NCI-H446 (cell line): ENCODE data around the gene WNT10A.
"Not testable (repeated sequence)": the region's sequence is repeated elsewhere in the genome, so short reads cannot be mapped to it uniquely, and the experiment has no call there.

Experiments
- DNase-seq, 2 experiments: peaks; one replicate each; lab custom pipeline; 2025; lab: John Stamatoyannopoulos, UW

The WNT10A gene

DNA sequence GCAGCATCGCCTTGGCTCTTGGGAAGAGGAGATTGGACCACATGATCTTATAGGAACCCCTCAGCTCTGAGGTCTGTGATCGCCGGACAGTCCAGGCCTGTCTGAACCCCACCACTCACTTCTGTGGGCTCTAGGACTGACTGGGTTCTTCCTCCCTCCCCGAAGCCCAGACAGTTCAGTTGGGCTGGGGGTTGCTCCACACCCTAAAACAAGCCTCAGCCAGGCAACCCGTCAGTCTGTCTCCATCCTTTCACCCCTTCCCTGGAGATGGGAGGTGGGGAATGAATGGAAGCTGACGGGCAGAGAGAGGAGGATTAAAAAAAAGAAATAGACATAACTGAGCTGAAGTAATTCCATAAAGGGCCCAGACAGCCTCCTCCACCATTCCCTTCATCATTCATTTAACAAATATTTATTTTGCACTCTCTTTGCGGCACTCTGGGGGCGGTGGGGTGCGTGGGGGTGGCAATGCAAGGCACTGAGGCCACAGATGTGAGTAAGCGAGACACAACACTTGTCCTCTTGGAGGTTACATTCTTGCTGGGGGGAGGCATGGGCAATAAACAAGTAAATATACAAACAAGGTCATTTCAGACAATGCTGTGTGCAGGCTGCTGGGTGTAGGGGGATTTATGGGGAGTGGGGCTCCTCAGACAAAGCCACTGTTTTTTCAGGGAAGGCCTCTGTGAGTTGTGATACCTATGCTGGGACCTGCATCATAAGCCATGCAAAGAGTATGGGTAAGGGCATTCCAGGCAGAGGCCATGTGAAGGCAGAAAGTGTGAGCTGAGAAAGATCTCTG, 12.9 kb downstream of the WNT10A start:
- no peak for DNase-seq

DNA sequence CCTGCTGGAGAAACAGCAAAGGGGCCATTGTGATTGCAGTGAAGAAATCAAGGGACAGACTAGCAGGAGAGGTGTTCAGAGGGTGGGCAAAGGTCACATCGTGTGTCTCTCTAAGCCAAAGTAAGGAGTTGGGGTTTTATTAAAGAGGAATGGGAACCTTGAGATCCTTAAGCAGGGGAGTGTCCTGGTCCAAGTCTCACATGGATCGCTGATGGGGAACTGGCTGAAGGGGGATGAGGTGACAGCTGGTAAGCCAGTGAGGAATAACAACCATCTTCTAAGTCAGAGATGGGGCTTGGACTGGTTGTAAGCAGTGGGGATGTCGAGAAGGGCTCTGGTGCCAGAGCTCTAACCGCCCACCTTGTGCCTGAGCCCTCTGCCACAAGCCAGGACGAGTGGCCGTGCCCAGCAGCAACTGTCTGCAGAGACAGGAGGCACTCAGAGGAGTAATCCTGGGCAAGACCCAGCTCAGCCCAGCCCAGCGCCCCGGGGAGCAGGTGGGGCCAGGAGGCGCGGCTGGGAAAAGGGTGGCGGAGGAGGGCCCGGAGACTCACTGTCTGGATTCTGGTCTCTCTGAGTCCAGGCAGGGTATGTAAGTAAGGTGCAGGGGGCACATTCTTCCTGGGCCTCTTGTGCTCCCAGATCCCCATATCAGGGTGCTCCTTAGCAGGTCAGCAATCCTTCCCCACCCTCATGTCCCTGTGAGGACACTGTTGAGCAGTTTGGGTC, 13.7 kb downstream of the WNT10A start:
- no peak for DNase-seq

DNA sequence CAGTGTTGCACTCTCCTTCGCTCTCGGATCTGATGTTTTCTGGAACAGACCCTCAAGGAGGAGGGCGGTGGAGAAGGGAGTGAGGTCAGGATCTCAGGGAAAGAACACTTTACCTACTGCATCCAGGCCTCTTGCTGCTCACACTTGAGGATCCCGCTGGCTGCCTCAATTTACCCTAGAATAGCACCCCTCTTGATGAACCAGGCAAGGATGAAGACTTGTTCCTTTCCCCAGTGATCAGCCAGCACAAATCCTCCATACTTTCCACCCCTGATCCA, 14.2 kb downstream of the WNT10A start:
- DNase-seq = no peak

DNA sequence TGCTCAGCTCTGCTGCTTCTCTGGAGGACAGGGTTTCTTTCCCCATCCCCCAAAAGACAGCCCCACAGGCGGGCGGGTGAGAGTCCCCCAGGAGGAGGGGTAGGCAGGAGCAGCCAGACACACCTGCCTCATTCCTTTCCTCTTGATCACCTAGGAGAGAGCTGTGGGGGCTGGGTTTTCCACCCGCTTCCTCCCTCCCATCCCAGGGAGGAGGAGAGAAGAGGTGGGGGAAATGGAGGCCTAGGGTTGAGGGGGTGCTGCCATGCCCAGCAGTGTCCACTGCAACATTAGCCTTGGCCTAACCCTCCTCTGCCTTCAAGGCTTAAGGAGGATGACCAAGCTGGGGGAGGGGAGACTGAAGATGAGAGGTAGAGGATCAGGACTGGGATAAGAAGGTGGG, 14.7 kb downstream of the WNT10A start:
- DNase-seq = no peak

DNA sequence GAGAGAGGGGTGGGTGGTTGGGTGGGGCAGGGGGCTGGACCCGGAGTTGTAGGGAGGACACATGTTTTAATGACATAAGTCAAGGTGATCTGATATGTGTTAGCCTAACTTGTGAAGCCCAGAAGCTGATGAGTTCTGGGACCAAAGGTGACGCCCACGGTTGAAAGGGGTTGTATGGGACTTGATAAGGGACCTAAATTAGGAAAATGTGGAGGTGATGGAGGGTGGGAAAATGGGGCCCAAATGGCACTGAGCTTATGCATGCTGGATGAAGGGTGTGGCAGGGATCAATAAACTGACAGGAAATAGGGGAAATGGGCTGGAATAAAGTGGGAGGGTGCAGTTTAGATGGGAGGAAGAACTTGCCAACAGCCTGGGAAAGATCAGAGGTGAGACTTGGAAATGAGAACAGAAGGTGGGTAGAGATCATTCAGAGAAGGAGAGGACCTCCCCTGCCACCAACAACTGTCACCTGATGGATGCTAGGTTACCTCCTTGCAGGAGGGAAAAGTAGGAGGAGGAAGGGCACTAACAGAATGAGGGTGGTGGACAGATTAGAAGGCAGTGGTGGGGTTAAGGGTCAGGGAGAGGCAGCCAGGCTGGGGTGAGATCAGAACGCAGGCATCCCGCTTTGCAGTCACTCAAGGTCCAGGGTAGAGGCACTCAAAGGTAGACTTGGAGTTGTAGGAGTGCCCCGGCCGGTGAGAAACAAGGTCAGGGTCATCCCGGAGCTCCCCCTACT, 15.3 kb downstream of the WNT10A start:
- no peak for DNase-seq

DNA sequence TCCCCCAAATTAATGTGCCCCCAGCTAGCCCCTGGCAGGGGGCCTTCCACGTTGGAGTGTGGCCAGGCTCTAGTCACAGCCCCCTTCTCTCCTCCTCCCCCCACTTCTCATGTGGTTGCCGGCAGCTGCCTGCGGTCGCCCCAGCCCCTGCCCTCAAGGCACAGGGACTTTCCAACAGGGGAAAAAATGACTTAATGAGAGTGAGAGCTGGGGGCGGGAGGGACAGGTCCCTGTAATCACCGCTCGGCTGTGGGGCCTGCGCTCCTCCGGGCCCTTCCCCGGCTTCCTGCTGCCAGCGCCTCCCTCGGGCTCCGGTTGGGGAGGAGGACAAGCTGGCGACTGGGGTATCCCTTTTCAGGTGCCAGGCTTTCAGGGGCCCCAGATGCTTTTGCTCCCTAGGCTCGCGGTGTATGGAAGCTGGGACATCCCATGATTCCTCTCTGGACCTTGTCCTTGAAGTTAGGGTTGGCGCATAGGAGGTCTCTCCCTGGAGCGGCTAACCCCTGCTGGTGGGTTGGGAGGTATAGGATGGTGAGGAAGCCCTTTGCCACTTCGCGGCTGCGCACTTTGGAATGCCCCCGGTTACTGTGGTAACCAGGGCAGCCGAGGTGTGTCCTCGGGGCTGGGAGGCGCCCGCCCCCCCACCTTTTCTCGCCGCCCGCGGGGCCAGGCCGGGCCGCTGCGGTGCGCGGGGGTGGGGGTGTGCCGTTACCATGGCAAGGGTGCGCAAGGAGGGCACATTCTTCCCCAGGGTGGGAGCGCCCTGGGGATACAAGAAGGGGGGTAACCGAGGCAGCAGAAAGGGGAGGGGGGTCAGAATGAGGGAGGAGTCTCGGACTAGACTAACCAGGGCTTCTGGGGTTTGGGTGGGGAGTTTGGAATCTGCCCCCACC, 16.1 kb downstream of the WNT10A start:
- no peak for DNase-seq

DNA sequence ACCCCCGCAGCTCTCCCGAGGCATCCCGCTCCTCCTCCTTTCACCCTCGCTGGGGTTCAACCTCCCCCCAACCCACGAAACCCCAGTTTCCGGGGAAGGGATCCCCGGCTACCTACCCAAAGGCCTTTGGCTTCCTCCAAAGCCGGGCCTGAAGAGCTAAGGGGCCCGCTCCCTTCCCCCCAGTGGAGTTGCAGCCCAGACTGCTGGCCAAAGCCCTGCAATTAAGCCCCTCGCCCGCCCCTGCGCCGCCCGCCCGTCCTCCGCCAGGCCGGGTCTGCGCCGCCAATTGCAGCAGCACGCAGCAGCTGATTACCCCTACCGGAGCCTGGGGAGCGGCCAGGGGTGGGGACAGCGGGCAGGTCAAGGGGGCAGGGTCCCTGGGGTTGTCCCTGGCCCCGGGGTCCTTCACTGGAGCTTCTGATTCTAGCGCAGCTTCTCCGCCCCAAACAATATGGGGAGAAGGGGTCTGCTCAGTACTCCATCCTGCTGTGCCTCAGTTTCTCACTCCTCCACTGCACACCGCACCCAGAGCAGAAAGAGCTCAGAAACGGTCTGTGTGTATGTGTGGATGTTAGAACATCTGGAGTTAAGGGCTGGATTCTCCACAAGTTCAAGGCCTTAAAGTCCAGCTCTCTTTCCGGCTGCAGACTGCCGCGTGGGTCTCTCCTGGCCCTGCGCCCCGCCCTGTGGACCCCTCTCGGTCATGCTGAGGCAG, 16.9 kb downstream of the WNT10A start:
- DNase-seq = no peak

DNA sequence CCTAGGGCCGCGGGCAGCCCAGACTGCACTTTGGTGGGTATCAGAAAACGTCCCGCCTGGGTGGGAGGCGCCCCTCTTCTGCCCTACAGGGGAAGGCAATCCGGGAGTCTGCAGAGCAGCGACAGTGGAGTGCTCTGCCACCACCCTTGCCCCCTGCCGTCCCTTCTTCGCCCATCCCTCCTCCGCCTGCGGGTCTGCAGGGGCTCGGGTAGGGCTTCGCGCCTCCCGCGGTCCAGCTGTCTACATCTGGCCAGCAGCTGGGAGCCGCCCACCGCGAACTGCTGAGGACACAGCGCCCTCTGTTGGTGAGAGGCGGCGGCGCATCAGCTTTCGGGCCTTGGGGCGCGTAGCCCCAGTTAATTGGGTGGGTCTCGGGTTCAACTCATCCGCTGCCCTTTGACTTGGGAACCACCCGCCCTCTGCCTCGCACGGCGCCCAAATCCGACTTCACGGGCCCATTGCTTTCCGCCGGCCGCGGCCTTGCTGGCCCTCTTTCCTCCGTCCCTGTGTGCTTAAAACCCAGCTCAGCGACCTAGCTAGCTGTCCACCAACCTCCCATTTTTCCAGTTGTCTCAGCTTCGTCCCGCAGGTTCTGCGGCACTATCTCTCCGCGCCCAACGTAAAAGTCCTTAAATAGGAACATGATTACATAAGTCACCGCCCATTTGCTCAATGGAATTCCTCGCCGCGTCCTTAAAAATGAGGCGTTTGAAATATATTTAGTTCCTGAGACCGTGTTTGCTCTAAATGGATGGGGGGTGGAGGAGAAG, 17.6 kb downstream of the WNT10A start:
- peak in 1 of 2 experiments; percentile 7 for DNase-seq

DNA sequence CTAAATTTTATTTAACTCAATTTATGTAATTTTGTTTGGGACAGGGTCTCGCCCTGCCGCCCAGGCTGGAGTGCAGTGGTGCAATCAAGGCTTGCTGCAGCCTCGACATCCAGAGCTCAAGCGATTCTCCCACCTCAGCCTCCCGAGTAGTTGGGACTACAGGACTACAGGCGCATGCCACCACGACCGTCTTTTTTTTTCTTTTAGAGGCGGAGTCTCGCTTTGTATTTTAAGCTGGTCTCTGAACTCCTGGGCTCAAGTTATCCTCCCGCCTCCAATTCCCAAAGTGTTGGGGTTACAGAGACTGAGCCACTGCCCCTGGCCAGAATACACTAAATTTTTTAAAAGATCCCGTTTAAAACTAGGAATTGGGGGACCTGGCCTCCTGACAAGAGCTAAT, 18.5 kb downstream of the WNT10A start:
- DNase-seq = no peak

DNA sequence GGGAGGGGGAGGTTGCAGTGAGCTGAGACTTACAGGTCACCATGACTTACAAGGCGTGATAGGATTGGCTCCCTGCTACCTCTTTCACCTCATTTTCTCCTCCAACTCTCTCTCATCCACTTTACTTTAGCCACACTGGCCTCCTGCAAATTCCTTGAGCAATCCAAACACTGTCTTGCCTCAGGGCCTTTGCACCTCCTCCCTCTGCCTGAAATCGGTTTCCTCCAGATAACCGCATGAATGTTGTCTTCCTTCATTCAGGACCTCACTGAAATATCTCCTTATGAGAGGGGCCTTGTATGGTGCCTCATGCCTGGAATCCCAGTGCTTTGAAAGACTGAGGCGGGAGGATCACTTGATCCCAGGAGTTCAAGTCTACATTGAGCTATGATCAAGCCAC, 21.8 kb downstream of the WNT10A start:
- DNase-seq = no peak

DNA sequence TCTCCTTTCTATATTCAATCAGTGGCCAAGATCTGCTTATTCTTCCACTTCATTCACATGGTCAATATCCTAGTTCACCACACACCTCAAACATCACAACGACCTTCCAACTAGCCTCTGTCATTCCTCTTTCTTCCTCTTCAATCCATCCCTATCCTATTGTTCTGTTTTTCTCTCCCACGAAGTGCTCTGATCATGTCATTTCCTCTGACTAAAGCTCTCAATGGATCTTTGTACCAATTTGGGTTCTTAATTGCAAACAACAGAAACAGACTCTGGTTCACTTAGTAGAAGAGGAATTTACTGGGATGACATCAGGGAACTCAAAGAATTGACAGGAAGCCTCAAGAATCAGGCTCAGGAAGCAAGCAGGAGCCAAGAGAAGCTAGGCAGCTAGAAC, 23.5 kb downstream of the WNT10A start:
- no peak for DNase-seq

DNA sequence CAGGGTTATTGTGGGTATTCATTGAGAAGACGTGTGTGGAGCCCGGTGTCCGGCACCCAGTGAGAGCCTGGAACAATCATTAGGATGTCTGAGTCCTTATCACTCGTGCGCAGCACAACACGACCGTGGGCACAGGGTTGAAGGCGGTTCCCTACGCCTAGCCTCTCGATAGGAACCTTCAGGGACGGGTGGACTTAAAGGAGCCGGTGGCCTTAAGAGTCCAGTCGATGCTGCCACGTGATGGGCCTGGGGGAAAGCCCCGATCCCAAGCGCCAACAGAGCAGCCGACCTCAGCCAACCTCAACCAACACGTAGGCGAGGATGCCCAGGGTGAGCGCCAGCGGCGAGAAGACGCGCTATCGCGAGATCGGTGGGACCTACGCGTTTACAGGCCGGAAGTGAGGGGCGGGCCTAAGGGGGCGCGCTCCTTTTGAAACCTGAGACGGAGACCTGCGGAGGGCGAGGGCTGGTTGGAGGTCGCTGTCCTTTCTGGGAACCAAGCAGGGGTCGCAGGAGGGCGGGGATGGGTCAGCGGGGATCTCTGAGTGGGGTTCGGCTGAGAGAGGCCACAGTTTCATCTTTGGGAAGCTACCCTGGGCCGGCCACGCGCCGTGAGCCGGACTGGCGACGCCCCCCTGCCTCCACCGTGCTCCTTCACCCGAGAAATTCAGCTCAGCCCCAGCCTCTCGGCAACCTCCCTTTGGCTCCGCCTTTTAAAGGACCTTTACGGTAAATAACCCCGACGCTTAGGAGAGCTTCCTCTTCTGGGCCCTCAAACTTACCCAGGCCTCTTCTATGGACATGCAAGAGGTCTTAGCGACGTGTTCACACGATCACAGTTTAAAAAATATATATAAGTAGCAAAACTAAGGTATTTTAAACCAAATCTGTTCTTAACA, 28.3 kb downstream of the WNT10A start:
- peak; percentile 82 to 96 for DNase-seq

DNA sequence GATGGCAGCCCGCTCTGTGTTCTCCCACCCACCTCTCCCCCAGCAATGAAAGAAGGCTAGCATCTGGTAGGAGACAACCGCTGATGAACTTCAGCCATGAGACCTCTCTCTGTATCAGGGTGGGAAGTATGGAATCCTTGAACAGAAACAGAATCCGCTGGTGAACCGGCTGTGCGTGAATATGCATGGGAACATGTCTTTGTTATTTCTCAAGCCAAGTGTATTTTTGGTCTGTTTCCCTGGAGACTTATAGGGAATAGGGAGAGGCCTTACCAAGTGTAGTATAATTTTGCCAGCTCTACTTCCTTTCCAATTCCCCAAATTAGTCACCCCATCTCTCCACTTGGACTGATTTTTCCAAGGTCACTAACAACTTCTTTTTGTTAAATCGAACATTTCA, 30.1 kb downstream of the WNT10A start:
- DNase-seq = no peak

DNA sequence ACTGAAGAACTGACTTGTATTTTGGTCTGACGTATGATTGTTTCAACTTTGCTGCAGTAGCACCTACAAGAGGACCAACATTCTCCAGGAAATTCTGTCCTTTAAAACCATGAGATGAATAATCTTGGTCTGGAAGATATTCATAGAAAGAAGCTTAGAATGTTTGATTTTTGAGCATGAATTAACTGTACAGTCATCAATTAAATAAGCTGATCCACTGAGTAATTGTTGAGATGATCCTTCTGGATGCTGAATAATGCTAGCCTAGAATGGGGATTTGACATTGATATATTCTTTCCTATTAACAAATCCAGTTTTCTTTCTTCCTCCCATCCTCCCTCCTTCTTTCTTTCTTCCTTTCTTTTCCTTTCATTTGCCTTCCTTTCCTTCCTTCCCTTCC, 39.9 kb downstream of the WNT10A start:
- no peak for DNase-seq

DNA sequence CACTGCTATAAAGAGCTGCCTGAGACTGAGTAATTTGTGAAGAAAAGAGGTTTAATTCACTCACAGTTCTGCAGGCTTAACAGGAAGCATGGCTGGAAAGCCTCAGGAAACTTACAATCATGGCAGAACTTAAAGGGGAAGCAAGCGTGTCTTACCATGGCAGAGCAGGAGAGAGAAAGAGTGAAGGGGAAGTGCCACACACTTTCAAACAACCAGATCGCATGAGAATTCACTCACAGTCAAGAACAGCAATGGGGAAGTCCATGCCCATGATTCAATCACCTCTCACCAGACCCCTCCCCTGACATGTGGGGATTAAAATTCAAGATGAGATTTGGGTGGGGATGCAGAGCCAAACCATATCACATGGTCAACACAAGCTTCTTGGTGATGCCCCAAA, 44.1 kb downstream of the WNT10A start:
- DNase-seq = no peak

DNA sequence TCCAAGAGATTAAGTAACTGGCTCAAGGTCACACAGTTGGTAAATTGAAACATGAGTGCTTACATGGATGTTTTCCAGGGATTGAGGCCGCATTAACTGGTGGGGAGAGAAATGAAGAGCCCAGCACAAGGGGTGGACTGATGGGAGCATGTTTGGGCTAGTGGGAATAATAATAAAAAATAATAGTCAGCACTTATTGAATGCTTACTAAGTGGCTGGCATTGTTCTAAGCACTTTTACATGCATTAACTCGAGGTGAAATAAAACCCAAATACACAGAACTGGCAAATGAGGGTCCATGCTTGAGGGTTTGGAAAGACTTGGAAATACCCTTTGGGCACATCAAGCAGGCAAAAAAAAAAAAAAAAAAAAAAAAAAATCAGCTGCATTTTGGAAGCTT, 44.8 kb downstream of the WNT10A start:
- DNase-seq = no peak

DNA sequence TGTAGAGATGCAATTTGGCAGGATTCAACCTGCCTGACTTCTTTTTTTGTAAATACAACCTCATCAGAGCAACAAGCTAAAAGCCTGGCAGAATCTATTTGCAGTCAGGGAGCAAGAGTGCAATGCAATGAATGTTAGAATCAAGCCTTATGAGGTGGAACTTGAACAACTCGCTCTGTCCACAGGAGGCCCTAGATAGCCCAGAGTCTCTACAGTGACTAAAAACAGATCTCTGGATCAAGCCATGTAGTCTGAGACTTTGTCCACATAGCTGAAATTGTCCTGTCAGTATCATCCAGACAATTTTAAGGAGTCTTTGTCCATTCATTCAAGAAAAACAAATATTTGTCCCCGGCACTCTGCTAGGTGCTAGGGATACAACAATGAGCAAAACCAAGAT, 46.8 kb downstream of the WNT10A start:
- DNase-seq = no peak

DNA sequence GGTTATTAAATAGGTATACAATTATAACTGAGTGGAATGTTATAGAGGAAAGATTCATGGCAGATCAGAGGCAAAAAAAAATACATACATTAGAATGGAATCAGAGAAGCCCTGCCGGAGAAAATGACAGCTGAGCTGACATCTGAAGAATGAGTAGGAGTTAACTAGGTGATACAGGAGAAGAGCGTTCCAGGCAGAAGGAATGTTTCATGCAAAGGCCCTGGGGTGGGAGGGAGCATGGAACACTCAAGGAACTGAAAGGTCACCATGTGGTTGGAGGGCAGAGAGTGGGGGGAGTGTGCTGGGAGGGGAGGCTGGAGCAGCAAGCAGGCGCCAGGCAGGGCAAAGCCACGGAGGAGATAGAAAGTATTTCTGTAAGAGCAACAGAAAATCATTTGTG, 47.2 kb downstream of the WNT10A start:
- no peak for DNase-seq

DNA sequence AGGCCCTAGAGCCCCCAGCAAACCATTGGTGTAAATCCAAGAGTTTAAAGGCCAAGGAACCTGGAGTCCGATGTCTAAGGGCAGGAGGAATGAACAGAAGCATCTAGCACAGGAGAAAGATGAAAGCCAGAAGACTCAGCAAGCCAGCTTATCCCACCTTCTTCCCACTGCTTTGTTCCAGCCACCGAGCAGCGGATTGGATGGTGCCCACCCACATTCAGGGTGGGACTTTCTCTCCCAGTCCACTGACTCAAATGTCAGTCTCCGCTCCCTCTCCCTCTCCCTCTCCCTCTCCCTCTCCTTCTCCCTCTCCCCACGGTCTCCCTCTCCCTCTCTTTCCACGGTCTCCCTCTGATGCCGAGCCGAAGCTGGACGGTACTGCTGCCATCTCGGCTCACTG, 49.8 kb downstream of the WNT10A start:
- DNase-seq = not testable (repeated sequence)

DNA sequence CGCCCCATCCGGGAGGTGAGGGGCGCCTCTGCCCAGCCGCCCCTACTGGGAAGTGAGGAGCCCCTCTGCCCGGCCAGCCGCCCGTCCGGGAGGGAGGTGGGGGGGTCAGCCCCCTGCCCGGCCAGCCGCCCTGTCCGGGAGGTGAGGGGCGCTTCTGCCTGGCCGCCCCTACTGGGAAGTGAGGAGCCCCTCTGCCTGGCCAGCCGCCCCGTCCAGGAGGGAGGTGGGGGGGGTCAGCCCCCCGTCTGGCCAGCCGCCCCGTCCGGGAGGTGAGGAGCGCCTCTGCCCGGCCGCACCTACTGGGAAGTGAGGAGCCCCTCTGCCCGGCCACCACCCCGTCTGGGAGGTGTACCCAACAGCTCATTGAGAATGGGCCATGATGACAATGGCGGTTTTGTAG, 51.1 kb downstream of the WNT10A start:
- DNase-seq = not testable (repeated sequence)
